Measurements from ENCODE around the gene SCAND1. TPM values are rescaled to one million over a fixed set of nuclear protein-coding genes. Genes with fewer than 3 reads are reported as not detected.
A peak's percentile ranks its signal among the peaks of the same experiment; 100 is the strongest.

Gene SCAND1
- total RNA-seq, 1 experiment from 2014 or later, result 54.6 TPM

GRCh38 chr20:35979544-35979943 is 25.2 kb upstream of the SCAND1 start:
- Mint-ChIP-seq H3K36me3 (ENCODE audit: insufficient read depth, unreplicated experiment) (no peaks in the 10 kb centered on the region), H3K4me1 (ENCODE audit: insufficient read depth, unreplicated experiment) (peaks cover 6% of the 10 kb centered on the region), H3K9me3 (ENCODE audit: unreplicated experiment) (no peaks in the 10 kb centered on the region), H3K27me3 (ENCODE audit: insufficient read depth, unreplicated experiment) (no peaks in the 10 kb centered on the region), H3K27ac (ENCODE audit: low read depth, unreplicated experiment) (no peak overlapping the region), H3K4me3 (ENCODE audit: unreplicated experiment) (no peak overlapping the region)
- ChIA-PET POLR2A (interaction anchor here (1.1 kb wide), 1 partner anchor 25 kb away, joined by 8 read pairs; the partner anchor contains the start of gene SCAND1), CTCF (interaction anchor here (0.5 to 10.3 kb wide), 6 partner anchors 13 to 517 kb away, joined by 3 to 141 read pairs (median 4); partner anchors contain the start of gene SCAND1)
- no peak for DNase-seq (ENCODE audit: unreplicated experiment)
- TF ChIP-seq CTCF (IDR thresholded peaks at IDR 0.05; ENCODE audit: unreplicated experiment), result no peak
- intact Hi-C loops (cut with micrococcal nuclease), result no loop called here
- BruUV-seq (replicated peaks), result no TSS peak

GRCh38 chr20:35978041-35978513 is 23.8 kb upstream of the SCAND1 start:
- no peak overlapping the region for H3K4me3 Mint-ChIP-seq (ENCODE audit: unreplicated experiment)
- peaks cover 5% of the 10 kb centered on the region for H3K36me3 Mint-ChIP-seq (ENCODE audit: insufficient read depth, unreplicated experiment)
- peak; percentile 45 for DNase-seq (ENCODE audit: unreplicated experiment)
- ChIA-PET POLR2A (interaction anchor here (1.1 to 3.3 kb wide), 6 partner anchors 8 to 22 kb away, joined by 3 to 26 read pairs (median 4); partner anchors contain the start of gene SCAND1), CTCF (interaction anchor here (0.6 to 10.3 kb wide), 4 partner anchors 12 to 1298 kb away, joined by 3 to 141 read pairs (median 10); partner anchors contain the start of gene SCAND1)
- H3K27ac Mint-ChIP-seq (ENCODE audit: low read depth, unreplicated experiment), result no peak overlapping the region
- peaks cover 6% of the 10 kb centered on the region for H3K4me1 Mint-ChIP-seq (ENCODE audit: insufficient read depth, unreplicated experiment)
- BruUV-seq (replicated peaks), result no TSS peak
- intact Hi-C loops (cut with micrococcal nuclease), result no loop called here
- TF ChIP-seq CTCF (IDR thresholded peaks at IDR 0.05; ENCODE audit: unreplicated experiment), result no peak
- no peaks in the 10 kb centered on the region for H3K27me3 Mint-ChIP-seq (ENCODE audit: insufficient read depth, unreplicated experiment)
- no peaks in the 10 kb centered on the region for H3K9me3 Mint-ChIP-seq (ENCODE audit: unreplicated experiment)

GRCh38 chr20:35975576-35976373 is 21.5 kb upstream of the SCAND1 start:
- DNase-seq (ENCODE audit: unreplicated experiment), result no peak
- no TSS peak for BruUV-seq (replicated peaks)
- TF ChIP-seq CTCF (IDR thresholded peaks at IDR 0.05; ENCODE audit: unreplicated experiment), result no peak
- intact Hi-C loops (cut with micrococcal nuclease), result no loop called here
- POLR2A ChIA-PET, result interaction anchor here (0.7 to 3.3 kb wide), 2 partner anchors 20 to 26 kb away, joined by 4 to 26 read pairs; partner anchors contain the start of gene SCAND1
- no peaks in the 10 kb centered on the region for H3K27me3 Mint-ChIP-seq (ENCODE audit: insufficient read depth, unreplicated experiment)
- no peak overlapping the region for H3K4me3 Mint-ChIP-seq (ENCODE audit: unreplicated experiment)
- peaks cover 5% of the 10 kb centered on the region for H3K36me3 Mint-ChIP-seq (ENCODE audit: insufficient read depth, unreplicated experiment)
- CTCF ChIA-PET, result interaction anchor here (0.7 to 10.3 kb wide), 3 partner anchors 11 to 158 kb away, joined by 3 to 141 read pairs (median 3); no protein-coding TSS in a partner anchor
- no peaks in the 10 kb centered on the region for H3K9me3 Mint-ChIP-seq (ENCODE audit: unreplicated experiment)
- H3K27ac Mint-ChIP-seq (ENCODE audit: low read depth, unreplicated experiment), result no peak overlapping the region
- H3K4me1 Mint-ChIP-seq (ENCODE audit: insufficient read depth, unreplicated experiment), result peaks cover 6% of the 10 kb centered on the region

GRCh38 chr20:35974256-35974655 is 20.0 kb upstream of the SCAND1 start:
- Mint-ChIP-seq H3K27me3 (ENCODE audit: insufficient read depth, unreplicated experiment) (no peaks in the 10 kb centered on the region), H3K36me3 (ENCODE audit: insufficient read depth, unreplicated experiment) (peaks cover 5% of the 10 kb centered on the region), H3K4me1 (ENCODE audit: insufficient read depth, unreplicated experiment) (no peaks in the 10 kb centered on the region), H3K4me3 (ENCODE audit: unreplicated experiment) (no peak overlapping the region), H3K9me3 (ENCODE audit: unreplicated experiment) (no peaks in the 10 kb centered on the region), H3K27ac (ENCODE audit: low read depth, unreplicated experiment) (no peak overlapping the region)
- no TSS peak for BruUV-seq (replicated peaks)
- intact Hi-C loops (cut with micrococcal nuclease), result no loop called here
- no peak for TF ChIP-seq CTCF (IDR thresholded peaks at IDR 0.05; ENCODE audit: unreplicated experiment)
- POLR2A ChIA-PET, result no interaction called here
- CTCF ChIA-PET, result interaction anchor here (0.7 to 1.7 kb wide), 7 partner anchors 16 to 1079 kb away, joined by 3 to 6 read pairs (median 3); partner anchors contain the start of gene SCAND1
- DNase-seq (ENCODE audit: unreplicated experiment), result no peak

All from MCF 10A (cell line).